SK-N-MC (cell line): ENCODE measurements around the gene MTCH1.

Source experiments
- DNase-seq: peaks from one replicate; pipeline ENCODE4 v3.0.0-alpha.2; 2011; ENCODE audit warnings: low read depth, low spot score
- H3K27ac ChIP-seq: fragments of 200-600 bp; sonication (generic); 2 replicates; pipeline ENCODE4 v1.5.1; 2016; ENCODE audit warnings: mixed run types
- H3K36me3 ChIP-seq: fragments of 200-600 bp; sonication (generic); 2 replicates; pipeline ENCODE4 v1.6.1; 2017; ENCODE audit warnings: antibody characterized with exemption, low read length, mixed read lengths; ENCODE audit not compliant: insufficient read depth
- H3K4me3 ChIP-seq: fragments of 200-600 bp; sonication (generic); 2 replicates; pipeline ENCODE4 v1.5.1; 2016
- H3K9ac ChIP-seq: fragments of 200-600 bp; sonication (generic); 2 replicates; pipeline ENCODE4 v1.8.0; 2017; ENCODE audit warnings: mixed run types, mixed read lengths; ENCODE audit not compliant: insufficient read length
- H3K9me3 ChIP-seq: fragments of 200-600 bp; sonication (generic); 2 replicates; pipeline ENCODE4 v1.6.1; 2017; ENCODE audit warnings: low read depth, mild to moderate bottlenecking, antibody characterized with exemption, low read length, moderate library complexity, mixed read lengths
- EZH2 ChIP-seq: fragments of 200-600 bp; sonication (generic); IDR thresholded peaks from one replicate; pipeline ENCODE4 v1.6.1; 2017; ENCODE audit warnings: antibody characterized with exemption
- FOXP2 ChIP-seq: optimal IDR thresholded peaks from 2 replicates; pipeline ENCODE3; 2011; ENCODE audit warnings: mild to moderate bottlenecking, moderate library complexity; ENCODE audit not compliant: insufficient read depth; ENCODE audit errors: extremely low read length, control extremely low read depth
- POLR2AphosphoS5 ChIP-seq: IDR thresholded peaks from 2 replicates; pipeline ENCODE4 v1.6.1; 2012; ENCODE audit warnings: mild to moderate bottlenecking, low read depth, low read length, borderline replicate concordance

The MTCH1 gene

DNA sequence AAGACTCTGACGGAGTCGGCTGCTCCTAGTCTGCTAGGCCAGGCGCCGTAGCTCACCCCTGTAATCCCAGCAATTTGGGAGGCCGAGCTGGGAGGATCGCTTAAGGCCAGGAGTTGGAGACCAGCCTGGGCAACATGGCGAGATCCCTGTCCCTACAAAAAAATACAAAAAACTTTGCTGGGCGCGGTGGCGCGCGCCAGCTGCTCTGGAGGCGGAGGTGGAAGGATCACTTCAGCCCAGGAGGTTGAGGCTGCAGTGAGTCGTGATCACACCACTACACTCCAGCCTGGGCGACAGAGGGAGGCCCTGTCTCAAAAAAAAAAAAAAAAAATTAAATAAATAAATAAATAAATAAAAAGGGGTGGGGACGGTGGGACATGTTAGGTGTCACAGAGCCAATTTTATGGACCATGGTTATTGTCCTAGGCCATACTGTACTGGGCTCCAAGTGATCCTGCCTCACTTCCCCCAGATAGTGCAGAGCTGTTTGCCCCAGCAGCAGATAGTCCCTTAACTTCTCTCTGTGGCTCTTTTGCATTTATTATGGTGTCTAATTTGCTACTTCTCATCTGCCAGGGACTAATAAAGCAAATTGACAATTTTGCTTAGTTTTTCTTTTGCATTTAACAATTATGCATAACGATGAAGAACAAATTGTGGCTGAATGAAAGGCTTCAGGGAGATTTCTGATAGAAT is 26.3 kb downstream of the MTCH1 start:
- DNase-seq, result no peak
- peak overlapping the region; percentile 19; the same call in 1 of the 2 replicates for H3K27ac ChIP-seq
- H3K9ac ChIP-seq, result no peak overlapping the region
- TF ChIP-seq POLR2AphosphoS5 (no peak), EZH2 (no peak), FOXP2 (no peak)
- no peaks in the 10 kb centered on the region for H3K9me3 ChIP-seq
- no peaks in the 10 kb centered on the region for H3K36me3 ChIP-seq
- H3K4me3 ChIP-seq, result no peak overlapping the region

DNA sequence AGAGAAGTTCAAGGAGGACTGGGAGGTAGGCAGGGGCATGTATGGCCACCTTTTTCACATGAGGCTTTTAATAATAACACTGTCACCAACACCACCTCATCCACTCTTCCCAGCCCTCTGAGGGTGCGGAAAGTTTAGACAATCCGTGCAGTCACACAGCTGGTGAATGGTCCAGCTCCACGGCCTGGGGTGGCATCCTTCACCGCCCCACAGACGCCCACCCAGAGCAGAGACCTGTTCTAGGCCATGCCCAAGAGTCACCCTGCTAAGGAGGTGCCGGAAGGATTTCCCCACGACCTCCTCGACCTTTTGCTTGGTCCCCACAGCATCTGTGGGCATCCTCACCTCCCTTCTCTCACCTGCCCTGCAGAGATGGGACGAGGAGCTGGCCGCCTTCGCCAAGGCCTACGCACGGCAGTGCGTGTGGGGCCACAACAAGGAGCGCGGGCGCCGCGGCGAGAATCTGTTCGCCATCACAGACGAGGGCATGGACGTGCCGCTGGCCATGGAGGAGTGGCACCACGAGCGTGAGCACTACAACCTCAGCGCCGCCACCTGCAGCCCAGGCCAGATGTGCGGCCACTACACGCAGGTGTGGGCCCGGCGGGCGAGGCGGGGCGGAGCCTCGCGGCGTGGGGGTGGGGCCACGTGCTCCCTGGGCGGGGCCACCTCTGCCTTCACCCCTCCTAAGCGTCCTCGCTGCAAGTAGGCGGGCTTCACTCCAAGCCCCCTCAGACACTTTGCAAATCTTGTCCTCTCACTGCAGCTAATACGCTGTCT is 27.0 kb downstream of the MTCH1 start:
- no peaks in the 10 kb centered on the region for H3K36me3 ChIP-seq
- H3K9ac ChIP-seq, result no peak overlapping the region
- no peak for DNase-seq
- H3K4me3 ChIP-seq, result no peak overlapping the region
- no peaks in the 10 kb centered on the region for H3K9me3 ChIP-seq
- TF ChIP-seq FOXP2 (no peak), EZH2 (no peak), POLR2AphosphoS5 (no peak)
- no peak overlapping the region for H3K27ac ChIP-seq

DNA sequence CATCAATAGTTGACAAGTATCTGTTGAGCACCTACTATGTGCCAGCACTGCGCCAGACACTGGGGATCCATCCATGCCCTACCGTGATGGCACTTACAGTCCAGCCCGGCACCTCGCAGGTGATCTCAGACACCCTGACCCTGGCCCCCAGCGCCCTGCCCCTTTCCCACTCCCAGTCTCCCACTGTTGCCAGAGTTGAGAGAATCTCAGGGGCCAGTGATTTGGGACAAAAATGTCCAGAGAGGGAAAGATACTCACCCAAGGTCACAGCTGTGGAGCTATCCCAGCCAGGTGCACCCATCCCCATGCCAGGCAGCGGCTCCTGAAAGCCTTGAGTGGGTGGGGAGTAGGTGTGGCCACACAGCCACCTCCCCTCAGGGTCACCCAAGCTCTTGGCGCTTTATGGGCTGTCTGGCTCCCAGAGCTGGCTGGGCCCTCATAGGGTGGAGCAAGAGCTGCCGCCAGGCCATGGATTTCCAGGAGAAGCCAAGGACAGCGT is 28.2 kb downstream of the MTCH1 start:
- H3K9me3 ChIP-seq, result no peaks in the 10 kb centered on the region
- no peaks in the 10 kb centered on the region for H3K36me3 ChIP-seq
- H3K27ac ChIP-seq, result no peak overlapping the region
- H3K4me3 ChIP-seq, result no peak overlapping the region
- no peak for DNase-seq
- no peak overlapping the region for H3K9ac ChIP-seq
- TF ChIP-seq POLR2AphosphoS5 (no peak), EZH2 (no peak)

DNA sequence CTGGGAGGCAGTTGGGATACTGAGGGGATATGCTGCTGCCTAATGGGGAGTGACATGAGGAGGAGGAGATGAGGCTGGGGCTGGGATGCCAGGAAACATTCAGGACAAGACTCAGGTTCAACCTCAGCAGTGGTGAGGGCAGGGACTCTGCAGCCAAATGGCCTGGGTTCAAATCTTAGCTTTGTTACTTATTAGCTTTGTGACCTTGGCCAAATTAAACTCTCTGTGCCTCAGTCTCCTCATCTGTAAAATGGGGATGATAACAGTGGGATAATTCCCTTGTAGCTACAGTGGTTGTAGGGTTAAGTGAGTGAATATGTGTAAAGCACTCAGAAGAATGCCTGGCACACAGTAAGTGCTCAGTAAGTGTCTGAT is 29.6 kb downstream of the MTCH1 start:
- Histone ChIP-seq H3K4me3 (no peak overlapping the region), H3K9ac (no peak overlapping the region), H3K9me3 (no peaks in the 10 kb centered on the region), H3K36me3 (no peaks in the 10 kb centered on the region), H3K27ac (no peak overlapping the region)
- DNase-seq, result no peak
- no peak for TF ChIP-seq FOXP2
- TF ChIP-seq EZH2, result no peak
- TF ChIP-seq POLR2AphosphoS5, result no peak

DNA sequence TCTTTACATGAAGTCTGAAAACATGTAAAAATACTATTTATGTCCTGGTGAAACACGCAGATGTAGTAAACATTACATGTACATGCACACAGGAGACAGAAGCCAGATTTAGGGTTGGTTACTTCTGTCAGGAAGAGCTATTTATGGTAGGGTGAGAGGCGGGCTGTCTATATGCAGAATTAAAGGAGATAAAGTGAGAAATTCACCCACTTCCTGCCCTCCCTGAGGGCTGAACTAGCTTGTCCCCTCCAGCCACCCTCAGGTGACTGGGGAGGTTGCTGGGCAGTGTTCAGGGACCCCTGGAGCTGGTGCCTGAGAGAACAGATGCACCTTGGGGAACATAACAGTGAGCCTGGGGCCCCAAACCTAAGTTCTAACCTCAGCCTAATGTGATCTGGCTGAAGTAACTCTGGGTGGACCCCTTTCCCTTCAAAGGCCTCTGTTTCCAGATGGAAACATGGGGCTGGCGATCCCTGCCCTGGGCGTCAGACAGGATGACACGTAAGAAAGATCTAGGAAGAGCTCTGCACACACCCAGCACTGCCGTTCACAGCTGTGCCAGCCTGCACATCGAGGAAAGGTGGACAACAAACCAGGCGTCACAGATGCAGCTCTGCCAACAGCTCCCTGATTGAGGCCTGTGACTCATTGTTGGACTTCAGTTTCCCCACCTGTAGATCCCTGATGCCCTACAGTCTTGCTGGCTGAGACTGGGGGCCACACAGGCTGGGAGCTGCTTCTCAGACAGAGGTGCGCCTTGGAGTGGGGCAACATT is 30.1 kb downstream of the MTCH1 start:
- H3K36me3 ChIP-seq, result no peaks in the 10 kb centered on the region
- no peaks in the 10 kb centered on the region for H3K9me3 ChIP-seq
- no peak overlapping the region for H3K27ac ChIP-seq
- H3K4me3 ChIP-seq, result no peak overlapping the region
- no peak for TF ChIP-seq EZH2
- no peak for TF ChIP-seq POLR2AphosphoS5
- no peak for TF ChIP-seq FOXP2
- no peak for DNase-seq
- H3K9ac ChIP-seq, result no peak overlapping the region

DNA sequence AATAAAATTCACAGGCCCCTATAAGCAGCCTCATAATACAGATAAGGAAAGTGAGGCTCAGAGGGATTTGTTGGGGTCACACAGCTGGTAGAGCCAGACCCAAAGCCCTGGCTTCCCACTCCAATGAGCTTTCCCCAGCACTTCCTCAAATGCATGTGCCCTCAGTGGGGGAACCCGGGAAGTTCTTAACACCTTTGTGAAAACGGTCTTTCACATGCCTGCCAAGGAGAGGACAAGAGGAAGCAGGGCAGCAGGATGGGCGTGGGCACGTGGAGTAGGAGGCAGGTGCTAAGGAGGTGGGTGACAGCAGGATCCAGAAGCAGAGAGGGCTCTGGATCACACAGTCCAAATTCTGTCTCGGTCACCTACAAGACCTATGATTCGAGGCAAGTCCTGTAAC is 30.9 kb downstream of the MTCH1 start:
- H3K36me3 ChIP-seq, result no peaks in the 10 kb centered on the region
- no peak overlapping the region for H3K4me3 ChIP-seq
- DNase-seq, result no peak
- no peaks in the 10 kb centered on the region for H3K9me3 ChIP-seq
- no peak overlapping the region for H3K9ac ChIP-seq
- H3K27ac ChIP-seq, result no peak overlapping the region
- no peak for TF ChIP-seq POLR2AphosphoS5
- TF ChIP-seq EZH2, result no peak
- TF ChIP-seq FOXP2, result no peak

DNA sequence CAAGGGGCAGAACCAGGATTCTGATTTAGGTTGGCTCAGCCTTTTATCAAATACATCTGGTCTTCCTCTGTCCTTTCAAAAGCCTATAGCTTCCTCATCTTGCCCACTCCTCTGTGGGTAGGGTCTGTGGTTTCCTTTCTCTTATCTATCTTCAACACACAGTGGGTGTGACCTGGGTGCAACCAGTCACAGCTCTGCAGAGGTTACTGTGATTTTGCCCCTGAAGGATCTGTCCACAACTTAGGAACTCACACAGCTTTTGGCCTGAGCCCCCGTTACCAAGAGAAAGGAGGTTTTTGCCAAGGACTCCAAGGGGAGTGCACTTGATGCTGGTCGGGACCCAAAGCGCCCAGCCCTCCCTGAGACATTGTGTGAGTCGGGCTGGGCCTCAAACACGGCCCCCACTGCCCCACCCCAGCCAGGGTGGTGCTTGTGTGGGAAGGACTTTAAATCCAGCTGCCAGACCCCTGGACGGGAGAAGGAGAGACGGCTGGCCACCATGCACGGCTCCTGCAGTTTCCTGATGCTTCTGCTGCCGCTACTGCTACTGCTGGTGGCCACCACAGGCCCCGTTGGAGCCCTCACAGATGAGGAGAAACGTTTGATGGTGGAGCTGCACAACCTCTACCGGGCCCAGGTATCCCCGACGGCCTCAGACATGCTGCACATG is 31.6 kb downstream of the MTCH1 start, which contains the start of gene PI16:
Gene PI16 (plus strand): TSS at position 477 of the 670 bp plus-strand sequence. CDS start 23 bp downstream, at position 500.
- Histone ChIP-seq H3K4me3 (no peak within 1 kb of the TSS), H3K9ac (no peak within 1 kb of the TSS), H3K27ac (no peak within 1 kb of the TSS), H3K9me3 (no peaks in the 10 kb centered on the region), H3K36me3 (no peaks in the 10 kb centered on the region)
- TF ChIP-seq POLR2AphosphoS5 (no peak), FOXP2 (no peak), EZH2 (no peak)
- no peak for DNase-seq

DNA sequence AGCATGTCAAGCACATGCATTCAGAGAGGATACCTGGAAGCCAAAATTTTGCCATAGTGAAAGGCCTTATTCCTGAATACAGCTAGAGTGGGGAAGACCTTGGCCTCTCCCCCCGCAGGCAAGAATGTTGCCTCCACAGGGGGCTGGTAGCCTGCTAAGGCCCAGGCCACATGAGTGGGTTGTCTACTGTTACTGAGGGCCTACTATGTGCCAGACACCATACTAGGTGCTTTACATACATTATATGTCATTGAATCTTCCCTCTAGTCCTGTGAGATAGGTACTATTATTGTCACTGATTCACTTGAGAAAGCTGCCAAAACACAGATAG is 32.1 kb downstream of the MTCH1 start:
- no peaks in the 10 kb centered on the region for H3K36me3 ChIP-seq
- no peak overlapping the region for H3K27ac ChIP-seq
- no peak overlapping the region for H3K9ac ChIP-seq
- DNase-seq, result no peak
- no peak overlapping the region for H3K4me3 ChIP-seq
- no peaks in the 10 kb centered on the region for H3K9me3 ChIP-seq
- TF ChIP-seq EZH2 (no peak), POLR2AphosphoS5 (no peak), FOXP2 (no peak)
